Measurements from ENCODE around the gene ZNF518A. TPM values are rescaled to one million over a fixed set of nuclear protein-coding genes. Genes with fewer than 3 reads are reported as not detected.
"Not testable (repeated sequence)": the region's sequence is repeated elsewhere in the genome, so short reads cannot be mapped to it uniquely, and the experiment has no call there.

Gene ZNF518A
- total RNA-seq, 1 donor from 2014 or later, result 34.5 TPM

DNA sequence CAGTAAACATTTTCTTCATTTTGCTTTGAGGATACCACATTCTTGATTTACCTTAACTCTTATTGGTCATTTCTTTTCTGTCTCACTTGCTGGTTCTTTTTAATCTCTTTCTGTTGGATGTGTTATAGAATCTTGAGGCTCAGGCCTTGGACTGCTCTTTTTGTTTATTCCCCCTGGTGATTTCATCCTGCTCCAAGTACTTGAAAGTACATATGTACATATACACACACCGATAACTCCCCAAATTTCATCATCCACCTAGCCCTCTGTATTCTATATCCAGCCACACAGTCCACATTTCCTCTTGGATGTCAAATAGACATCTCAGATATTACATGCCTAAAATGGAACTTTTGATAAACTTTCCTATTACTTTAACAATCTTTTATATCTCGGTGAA, 7.5 kb downstream of the ZNF518A start:
- DNase-seq, result no peak

- no peak for DNase-seq
Observed at GRCh38 chr10:96138102-96138501, 8.0 kb downstream of the ZNF518A start.

GRCh38 chr10:96152437-96152836, 22.3 kb downstream of the ZNF518A start:
- no peak for DNase-seq

GRCh38 chr10:96153070-96153469, 23.0 kb downstream of the ZNF518A start:
- no peak for DNase-seq

GRCh38 chr10:96165726-96166125, 35.6 kb downstream of the ZNF518A start:
- no peak for DNase-seq

GRCh38 chr10:96168546-96168945, 38.4 kb downstream of the ZNF518A start:
- DNase-seq, result no peak

DNA sequence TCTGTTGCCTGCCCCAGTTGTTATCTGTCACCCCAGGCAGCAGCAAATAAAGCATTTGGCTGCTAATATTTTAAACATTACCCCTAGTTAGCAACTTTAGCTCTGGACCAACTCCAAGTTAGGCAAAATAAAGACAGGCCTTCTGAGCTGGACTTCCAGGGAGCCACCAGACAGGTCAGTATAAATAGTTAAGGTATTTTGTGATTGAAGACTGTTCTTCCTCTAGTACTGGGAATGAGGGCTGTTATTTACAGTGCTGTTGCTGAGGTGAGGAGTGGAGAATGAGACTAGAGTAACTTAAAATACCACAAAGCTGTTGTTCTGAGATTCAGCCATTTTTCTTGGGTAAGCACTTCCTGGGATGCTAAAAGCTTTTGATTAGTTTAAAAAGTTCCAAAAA, 40.1 kb downstream of the ZNF518A start:
- DNase-seq, result no peak

DNA sequence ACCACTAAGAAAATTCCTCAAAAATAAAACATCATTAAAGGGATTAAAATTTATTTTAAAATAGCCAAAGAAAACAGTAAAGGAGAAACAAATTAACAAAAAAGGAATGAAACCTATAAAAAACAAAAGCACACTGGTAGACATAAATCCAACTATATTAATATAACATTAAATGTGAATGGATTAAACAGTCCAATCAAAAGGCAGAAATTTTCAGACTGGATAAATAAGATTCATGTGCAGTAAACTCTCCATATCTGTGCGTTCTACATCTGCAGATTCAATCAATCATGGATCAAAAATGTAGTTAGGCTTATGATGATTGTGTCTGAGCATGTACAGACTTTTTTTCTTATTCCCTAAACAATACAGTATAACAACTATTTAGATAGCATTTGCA, 42.6 kb downstream of the ZNF518A start:
- DNase-seq, result no peak

- DNase-seq, result no peak
Observed at GRCh38 chr10:96176985-96177384, 46.9 kb downstream of the ZNF518A start.

GRCh38 chr10:96188421-96188820, 58.3 kb downstream of the ZNF518A start:
- no peak for DNase-seq

GRCh38 chr10:96188916-96189315, 58.8 kb downstream of the ZNF518A start:
- no peak for DNase-seq

GRCh38 chr10:96189505-96189904, 59.4 kb downstream of the ZNF518A start:
- DNase-seq, result not testable (repeated sequence)

DNA sequence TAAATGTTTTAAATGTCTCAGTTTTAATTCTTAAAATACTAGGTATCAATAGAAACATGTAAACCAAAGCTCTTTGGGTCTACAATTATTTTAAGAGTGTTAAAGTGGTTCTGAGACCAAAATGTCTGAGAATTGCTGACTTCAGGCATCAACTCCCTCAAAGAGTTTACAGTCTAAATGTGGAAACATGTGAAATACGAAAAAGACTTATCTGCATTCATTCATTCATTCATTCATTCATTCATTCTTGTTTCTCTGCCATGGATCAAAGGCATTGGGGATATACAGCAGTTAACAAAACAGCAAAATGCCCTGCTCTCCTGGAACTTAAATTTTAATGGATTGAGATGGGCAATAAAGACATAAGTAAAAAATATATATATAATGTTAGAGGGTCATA, 71.4 kb downstream of the ZNF518A start:
- no peak for DNase-seq

DNA sequence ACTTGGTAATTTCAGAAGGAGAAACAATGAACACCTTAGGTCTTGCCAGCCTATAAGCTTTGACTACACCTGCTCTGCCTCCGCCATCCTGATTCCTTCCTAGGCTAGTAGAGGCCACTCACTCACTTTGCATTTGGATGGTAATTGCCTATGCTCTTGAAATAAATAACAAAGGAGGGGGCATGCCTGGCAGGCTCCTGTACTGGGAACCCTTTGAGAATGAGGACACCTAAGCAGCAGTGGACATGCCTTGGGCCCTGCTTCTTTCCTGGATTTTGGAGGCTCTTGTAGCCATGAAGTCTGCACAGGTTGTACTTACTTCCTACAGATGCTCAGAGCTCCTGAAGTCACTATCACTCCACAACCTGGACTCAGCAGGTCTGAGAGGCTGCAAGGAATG, 75.5 kb downstream of the ZNF518A start:
- DNase-seq, result no peak

GRCh38 chr10:96208271-96208670, 78.2 kb downstream of the ZNF518A start:
- DNase-seq, result no peak

DNA sequence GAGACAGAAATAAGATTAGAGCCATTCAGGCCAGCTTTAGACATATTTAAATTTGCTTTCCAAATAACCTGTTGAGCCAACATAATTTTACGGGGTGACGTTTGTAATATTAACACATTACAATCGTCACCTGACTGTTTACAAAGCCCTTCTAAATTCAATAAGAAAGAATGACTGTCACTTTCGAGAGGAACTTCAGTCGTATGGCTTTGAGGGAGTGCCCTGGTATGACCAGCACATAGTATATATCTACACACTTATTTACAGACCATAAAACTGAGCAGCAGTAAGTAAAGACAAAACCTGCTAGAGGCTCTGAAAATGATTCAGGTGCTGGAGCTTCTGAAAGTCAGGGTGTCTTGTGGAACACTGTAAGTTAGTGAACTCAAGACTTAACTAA, 78.8 kb downstream of the ZNF518A start:
- DNase-seq, result no peak

DNA sequence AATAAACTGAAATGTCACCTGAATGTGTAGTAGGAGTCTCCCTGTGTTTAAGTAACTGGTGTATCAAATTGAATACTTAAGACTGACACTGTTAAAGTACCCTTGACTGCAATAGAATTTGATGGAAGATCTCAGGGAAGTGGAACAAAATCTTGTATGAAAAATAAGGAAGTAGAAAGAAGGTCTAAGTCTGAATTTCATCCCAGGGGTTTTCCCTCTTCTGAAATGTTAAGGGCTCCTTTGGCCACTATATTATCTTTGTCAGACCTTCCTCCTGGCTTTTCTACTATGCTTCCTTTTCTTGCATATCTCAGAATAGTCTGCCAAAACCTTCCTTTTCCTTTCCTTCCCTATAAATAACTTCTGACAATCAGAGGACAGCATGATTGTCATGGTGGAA, 81.7 kb downstream of the ZNF518A start:
- no peak for DNase-seq

- DNase-seq, result no peak
Observed at GRCh38 chr10:96212911-96213310, 82.8 kb downstream of the ZNF518A start.

Small RNAs within 50 kb of the gene (small RNA-seq; reads per million reads assigned to genes)
- not detected for gene RNU6-271P (ENCODE audit: low replicate concordance)

Other genes starting within 250 kb of the ZNF518A start
- gene CC2D2B, start 222.3 kb upstream of the ZNF518A start, total RNA-seq, result 1.6 TPM
- gene CCNJ, start 86.7 kb upstream of the ZNF518A start, total RNA-seq, result 6.9 TPM
- gene BLNK, start 141.3 kb downstream of the ZNF518A start, total RNA-seq, result 5.9 TPM
- 0.10 TPM for gene DNTT, start 174.1 kb downstream of the ZNF518A start, total RNA-seq
- not detected for gene OPALIN, start 228.7 kb downstream of the ZNF518A start, total RNA-seq

Measured in skin of body (tissue), 3 donors.